ENCODE data around the gene SYCP2. TPM values are rescaled to one million over a fixed set of nuclear protein-coding genes. Genes with fewer than 3 reads are reported as not detected.

SYCP2 gene
- total and polyA plus RNA-seq, 2 of the 8 experiments (the other 6 are each of a cell fraction or from before 2014, with no cell fraction given) = 0.02 to 0.50 TPM

- H4K91ac ChIP-seq (replicated peaks; ENCODE audit: insufficient read length, low read length) = no peak overlapping the region
- POLR2A ChIA-PET (ENCODE audit: partially characterized antibody) = no interaction called here
- H3K36me3 ChIP-seq (ENCODE audit: control insufficient read depth in 2 of 4, insufficient read depth in 4 of 4, low read length in 3 of 4) = no peaks in the 10 kb centered on the region
- no peak overlapping the region for H3K4me2 ChIP-seq (ENCODE audit: insufficient read depth in 1 of 2, low read depth in 2 of 2, low read length in 2 of 2)
- no peak overlapping the region for H4K8ac ChIP-seq (ENCODE audit: extremely low read depth, insufficient read depth, low read length)
- H2BK120ac ChIP-seq (replicated peaks; ENCODE audit: low read depth, low read length) = no peak overlapping the region
- CTCF ChIA-PET (ENCODE audit: partially characterized antibody) = no interaction called here
- no peak for DNase-seq (ENCODE audit: low read depth in 1 of 2, low spot score in 2 of 2)
- H4K5ac ChIP-seq (ENCODE audit: insufficient read length, low read depth, low read length) = no peak overlapping the region
- FAIRE-seq = no peak
- H4K20me1 ChIP-seq (replicated peaks in 1 of 2; ENCODE audit: control insufficient read depth in 1 of 2, insufficient read depth in 2 of 2, low read length in 2 of 2) = no peaks in the 10 kb centered on the region
- H3K4ac ChIP-seq (replicated peaks; ENCODE audit: insufficient read length, low read depth, low read length) = no peak overlapping the region
- no peaks in the 10 kb centered on the region for H3K79me1 ChIP-seq (ENCODE audit: low read depth, low read length)
- H2BK5ac ChIP-seq (ENCODE audit: low read depth, low read length) = no peak overlapping the region
- no peak overlapping the region for H2BK12ac ChIP-seq (ENCODE audit: low read depth, low read length)
- 77% methylated on average over 4 of the region's 4 CpGs; no CpG with 5 or more reads in 1 of the 2 experiments for WGBS, 2 experiments (ENCODE audit: extremely low coverage in 1 of 2, insufficient coverage in 1 of 2, insufficient read length in 1 of 2, insufficient replicate concordance in 2 of 2, low coverage in 1 of 2, low lambda C conversion rate in 2 of 2, missing lambda C conversion rate in 1 of 2)
- H2BK15ac ChIP-seq (ENCODE audit: low read length) = no peak overlapping the region
- H2AFZ ChIP-seq (ENCODE audit: low read length) = no peak overlapping the region
- peaks cover 2 to 4% of the 10 kb centered on the region in 2 experiments; a peak in 2 of 4 replicates for H3K9me3 ChIP-seq (ENCODE audit: insufficient read depth in 2 of 2, low read depth in 1 of 2, low read length in 1 of 2)
- no peak overlapping the region for H3K27ac ChIP-seq (ENCODE audit: low read depth, low read length)
- no peak overlapping the region for H3K56ac ChIP-seq (replicated peaks; ENCODE audit: insufficient read length, low read depth, low read length)
- H3K23ac ChIP-seq (ENCODE audit: insufficient read length) = no peak overlapping the region
- H3K4me3 ChIP-seq (ENCODE audit: extremely low read depth in 1 of 4, insufficient read depth in 2 of 4, low read depth in 3 of 4, low read length in 4 of 4) = no peak overlapping the region
- no peak overlapping the region for H3K9ac ChIP-seq (replicated peaks in 1 of 4; ENCODE audit: extremely low read depth in 1 of 4, low read depth in 3 of 4, low read length in 3 of 4)
- H3K27me3 ChIP-seq (replicated peaks in 1 of 4; ENCODE audit: control insufficient read depth in 3 of 4, extremely low read depth in 1 of 4, insufficient read depth in 3 of 4, low read length in 3 of 4) = no peaks in the 10 kb centered on the region; a peak in 1 of 7 replicates
- H3K18ac ChIP-seq (ENCODE audit: extremely low read depth, low read length) = no peak overlapping the region
- H3K4me1 ChIP-seq (replicated peaks in 1 of 4; ENCODE audit: control insufficient read depth in 3 of 4, insufficient read depth in 4 of 4, low read length in 3 of 4) = no peaks in the 10 kb centered on the region
- H3K14ac ChIP-seq (ENCODE audit: insufficient read length) = no peak overlapping the region
- no peak overlapping the region for H2AK5ac ChIP-seq (ENCODE audit: low read depth, low read length)
- H3K23me2 ChIP-seq (ENCODE audit: low read depth, low read length) = no peaks in the 10 kb centered on the region
- H3K79me2 ChIP-seq (ENCODE audit: control insufficient read depth in 1 of 2, insufficient read depth in 2 of 2, low read length in 2 of 2) = no peaks in the 10 kb centered on the region
- no peak overlapping the region for H2BK20ac ChIP-seq (ENCODE audit: low read length)
- TF ChIP-seq RXRA (IDR thresholded peaks at IDR 0.05; ENCODE audit: insufficient read depth, low read depth, low read length) (no peak), TAF7 (optimal IDR thresholded peaks at IDR 0.05; ENCODE audit: borderline replicate concordance, low read depth, low read length) (no peak), RNF2 (IDR thresholded peaks at IDR 0.05; ENCODE audit: borderline replicate concordance, low read depth, low read length, missing control alignments, poor library complexity, severe bottlenecking) (no peak), CTBP2 (IDR thresholded peaks at IDR 0.05; ENCODE audit: borderline replicate concordance, insufficient read depth, insufficient read length, low read length) (no peak), EP300 (IDR thresholded peaks at IDR 0.05; ENCODE audit: borderline replicate concordance in 1 of 2, low read depth in 2 of 2, low read length in 2 of 2) (no peak), RFX5 (IDR thresholded peaks at IDR 0.05; ENCODE audit: borderline replicate concordance, low read depth, low read length) (no peak), KDM5A (IDR thresholded peaks at IDR 0.05; ENCODE audit: low read length) (no peak), CHD2 (IDR thresholded peaks at IDR 0.05; ENCODE audit: low read length) (no peak), HDAC2 (IDR thresholded peaks at IDR 0.05; ENCODE audit: borderline replicate concordance in 1 of 2, low read depth in 2 of 2, low read length in 2 of 2) (no peak), TAF1 (IDR thresholded peaks at IDR 0.05; ENCODE audit: low read depth, low read length) (no peak), JUND (IDR thresholded peaks at IDR 0.05; ENCODE audit: low read length) (no peak), EGR1 (IDR thresholded peaks at IDR 0.05; ENCODE audit: borderline replicate concordance, low read depth, low read length) (no peak), JUN (IDR thresholded peaks at IDR 0.05; ENCODE audit: low read depth, low read length) (no peak), SP1 (IDR thresholded peaks at IDR 0.05; ENCODE audit: low read depth, low read length) (no peak), SIRT6 (IDR thresholded peaks at IDR 0.05; ENCODE audit: low read length) (no peak)
These were observed 20.8 kb downstream of the SYCP2 start for GRCh38 chr20:59912609-59913008.

All from H1 (cell line).